GM21528 (cell line): Measurements from ENCODE around the gene CCR5AS.

Experiments used
- ATAC-seq: cut with Tn5 transposase; IDR thresholded peaks from one replicate; pipeline ENCODE4 v1.9.1; 2021; ENCODE audit warnings: mild to moderate bottlenecking, moderate library complexity; ENCODE audit not compliant: unreplicated experiment, low FRiP score

Gene CCR5AS

GRCh38 chr3:46321461-46322104 lies 85.3 kb downstream of the CCR5AS start:
- no peak for ATAC-seq

- ATAC-seq = no peak
Observed at GRCh38 chr3:46318207-46318927, 88.5 kb downstream of the CCR5AS start.

- ATAC-seq = no peak
Observed at GRCh38 chr3:46316206-46316605, 90.7 kb downstream of the CCR5AS start.

- ATAC-seq = no peak
Observed at GRCh38 chr3:46314517-46314916, 92.3 kb downstream of the CCR5AS start.
